ENCODE data around the gene PTGER4.
"Not testable (repeated sequence)": the region's sequence is repeated elsewhere in the genome, so short reads cannot be mapped to it uniquely, and the experiment has no call there.

Gene PTGER4

DNA sequence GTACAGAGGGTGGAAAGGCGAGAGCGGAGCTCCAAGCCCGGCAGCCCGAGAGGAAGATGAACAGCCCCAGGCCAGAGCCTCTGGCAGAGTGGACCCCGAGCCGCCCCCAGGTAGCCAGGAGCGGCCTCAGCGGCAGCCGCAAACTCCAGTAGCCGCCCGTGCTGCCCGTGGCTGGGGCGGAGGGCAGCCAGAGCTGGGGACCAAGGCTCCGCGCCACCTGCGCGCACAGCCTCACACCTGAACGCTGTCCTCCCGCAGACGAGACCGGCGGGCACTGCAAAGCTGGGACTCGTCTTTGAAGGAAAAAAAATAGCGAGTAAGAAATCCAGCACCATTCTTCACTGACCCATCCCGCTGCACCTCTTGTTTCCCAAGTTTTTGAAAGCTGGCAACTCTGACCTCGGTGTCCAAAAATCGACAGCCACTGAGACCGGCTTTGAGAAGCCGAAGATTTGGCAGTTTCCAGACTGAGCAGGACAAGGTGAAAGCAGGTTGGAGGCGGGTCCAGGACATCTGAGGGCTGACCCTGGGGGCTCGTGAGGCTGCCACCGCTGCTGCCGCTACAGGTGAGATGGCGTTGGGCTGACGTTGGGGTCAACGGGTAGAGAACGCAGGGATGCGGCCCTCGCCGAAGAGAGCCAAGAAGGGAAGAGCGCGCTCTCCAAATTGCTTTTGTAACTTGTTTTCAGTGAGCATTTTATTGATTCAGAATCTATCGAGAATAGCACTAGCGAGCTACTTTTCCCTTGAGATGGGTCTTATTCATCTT is at the start of gene PTGER4:
Gene PTGER4, plus strand, starts transcription at position 3 of the 769 bp plus-strand sequence. CDS start 1,079 bp downstream, outside the sequence.
- no peak for DNase-seq (ENCODE audit: low spot score)

DNA sequence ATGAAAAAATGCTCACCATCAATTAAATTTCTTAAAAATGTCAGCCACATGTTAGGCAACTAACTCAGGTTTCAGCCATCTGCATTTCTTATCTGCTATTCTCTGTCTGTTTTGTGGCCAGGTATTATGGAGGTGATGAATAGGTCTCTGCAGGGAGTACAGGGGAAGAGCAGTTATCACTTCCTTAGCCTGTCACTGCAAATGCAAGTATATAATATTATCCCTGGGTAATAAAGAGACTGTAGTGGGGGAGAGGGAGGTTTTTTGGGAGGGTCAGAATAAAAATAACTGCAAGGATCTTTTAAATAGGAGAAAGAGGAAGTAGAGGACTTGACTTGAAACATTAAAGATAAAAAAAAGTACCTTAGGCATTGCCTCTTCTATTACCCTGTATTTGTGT is 49.6 kb upstream of the PTGER4 start:
- DNase-seq (ENCODE audit: low spot score), result no peak

DNA sequence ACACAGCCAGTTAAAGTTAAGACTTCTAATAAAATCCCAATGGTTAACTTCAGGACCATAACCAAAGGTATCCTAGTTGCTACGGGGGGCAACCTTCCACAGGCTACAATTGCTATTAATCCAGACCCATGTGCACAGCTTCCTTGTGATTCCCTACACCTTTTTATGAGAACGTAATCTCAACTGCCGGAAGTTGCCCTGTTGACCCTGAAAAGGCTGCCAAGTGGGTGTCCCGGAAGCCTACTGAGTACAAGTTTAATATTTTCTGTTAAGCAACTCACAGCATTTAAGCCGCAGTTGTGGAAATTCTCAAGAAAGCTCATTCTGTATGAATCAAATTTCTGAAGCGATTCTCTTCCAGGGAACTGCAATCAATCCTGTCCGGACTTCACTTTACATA is 48.5 kb upstream of the PTGER4 start:
- no peak for DNase-seq (ENCODE audit: low spot score)

DNA sequence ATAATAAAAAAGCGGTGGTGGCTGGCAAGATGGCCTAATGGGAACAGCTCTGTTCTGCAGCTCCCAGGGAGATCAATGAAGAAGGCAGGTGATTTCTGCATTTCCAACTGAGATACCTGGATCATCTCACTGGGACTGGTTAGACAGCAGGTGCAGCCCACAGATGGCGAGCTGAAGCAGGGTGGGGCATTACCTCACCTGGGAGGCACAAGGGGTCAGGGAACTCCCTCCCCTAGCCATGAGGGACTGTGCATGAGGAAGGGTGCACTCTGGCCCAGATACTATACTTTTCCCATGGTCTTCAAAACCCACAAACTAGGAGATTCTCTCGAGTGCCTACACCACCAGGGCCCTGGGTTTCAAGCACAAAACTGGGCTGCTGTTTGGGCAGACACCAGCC is 45.6 kb upstream of the PTGER4 start:
- no peak for DNase-seq (ENCODE audit: low spot score)

DNA sequence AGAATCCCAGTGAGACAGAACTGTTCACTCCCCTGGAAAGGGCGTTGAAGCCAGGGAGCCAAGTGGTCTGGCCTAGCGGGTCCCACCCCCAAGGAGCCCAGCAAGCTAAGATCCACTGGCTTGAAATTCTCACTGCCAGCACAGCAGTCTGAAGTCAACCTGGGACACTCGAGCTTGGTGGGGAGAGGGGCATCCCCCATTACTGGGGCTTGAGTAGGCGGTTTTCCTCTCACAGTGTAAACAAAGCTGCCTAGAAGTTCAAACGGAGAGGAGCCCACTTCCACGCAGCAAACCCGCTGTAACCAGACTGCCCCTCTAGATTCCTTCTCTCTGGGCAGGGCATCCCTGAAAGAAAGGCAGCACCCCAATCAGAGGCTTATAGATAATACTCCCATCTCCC is 45.1 kb upstream of the PTGER4 start:
- no peak for DNase-seq (ENCODE audit: low spot score)

DNA sequence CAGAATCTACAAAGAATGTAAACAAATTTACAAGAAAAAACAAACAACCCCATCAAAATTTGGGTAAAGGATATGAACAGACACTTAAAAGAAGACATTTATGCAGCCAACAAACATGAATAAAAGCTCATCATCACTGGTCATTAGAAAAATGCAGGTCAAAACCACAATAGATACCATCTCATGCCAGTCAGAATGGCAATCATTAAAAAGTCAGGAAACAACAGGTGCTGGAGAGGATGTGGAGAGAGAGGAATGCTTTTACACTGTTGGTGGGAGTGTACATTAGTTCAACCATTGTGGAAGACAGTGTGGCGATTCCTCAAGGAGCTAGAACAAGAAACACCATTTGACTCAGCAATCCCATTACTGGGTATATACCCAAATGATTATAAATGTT is 40.2 kb upstream of the PTGER4 start:
- not testable (repeated sequence) for DNase-seq (ENCODE audit: low spot score)

DNA sequence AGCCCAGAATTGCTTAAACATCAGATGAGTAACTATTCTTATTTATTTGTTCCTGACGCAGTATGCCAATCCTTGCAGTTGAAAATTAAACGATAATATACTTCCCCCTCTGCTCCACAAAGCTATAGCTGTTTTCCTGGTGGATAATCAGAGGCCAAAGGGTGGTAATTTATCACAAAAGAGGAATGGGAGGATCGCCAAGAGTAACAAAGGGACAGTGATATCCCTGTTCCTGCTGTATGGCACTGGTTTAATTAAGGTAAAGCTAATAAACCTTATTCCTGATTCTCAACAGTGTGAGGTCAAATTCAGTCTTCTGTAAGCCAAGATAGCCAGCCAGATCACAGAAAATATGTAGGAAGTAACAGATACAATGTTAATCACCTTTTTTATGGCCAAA is 33.4 kb upstream of the PTGER4 start:
- peak; percentile 42 for DNase-seq (ENCODE audit: low spot score)

DNA sequence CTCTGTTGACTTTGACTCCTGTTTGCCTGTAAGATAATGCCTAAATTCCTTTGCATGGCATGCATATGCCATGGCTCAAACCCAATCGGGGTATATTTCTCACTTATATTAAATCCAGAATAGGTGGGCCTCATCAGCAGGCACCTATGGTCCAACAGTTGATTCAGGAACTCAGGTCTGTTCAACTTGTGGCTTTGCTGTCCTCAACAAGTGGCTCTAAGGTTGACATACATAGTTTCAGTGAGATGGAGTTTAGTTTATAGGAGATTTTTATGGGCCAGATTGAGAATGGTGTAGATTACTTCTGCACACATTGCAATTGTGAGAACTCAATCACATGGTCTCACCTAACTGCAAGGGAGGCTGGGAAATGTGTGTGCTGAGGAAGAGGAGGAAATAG is 31.6 kb upstream of the PTGER4 start:
- DNase-seq (ENCODE audit: low spot score), result no peak

DNA sequence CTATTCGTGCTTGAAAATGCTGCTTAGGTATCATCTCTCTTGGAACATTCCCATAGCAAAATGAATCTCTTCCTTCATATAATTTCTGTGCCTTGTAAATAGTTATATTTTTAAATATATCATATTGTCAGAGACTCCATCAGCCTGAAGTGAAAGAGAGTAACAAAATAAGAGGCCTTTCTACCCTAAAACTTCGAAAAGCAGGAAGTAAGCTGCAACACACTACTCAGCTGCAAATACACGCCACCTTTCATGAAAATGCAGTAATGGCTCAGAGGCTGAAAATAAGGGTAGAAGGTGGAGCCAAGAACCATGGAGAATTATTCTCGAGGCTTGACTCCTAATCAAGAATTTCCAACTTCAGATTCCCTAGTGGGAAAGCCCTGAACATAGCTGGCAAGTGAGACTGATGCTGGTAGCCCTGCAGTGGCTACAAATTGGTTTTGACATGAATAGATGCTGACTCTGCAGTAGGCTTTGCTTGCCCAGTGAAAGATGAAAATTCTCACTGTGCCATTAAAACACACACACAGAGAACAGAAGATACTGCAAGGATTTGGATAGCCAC is 30.2 kb upstream of the PTGER4 start:
- DNase-seq (ENCODE audit: low spot score), result no peak

DNA sequence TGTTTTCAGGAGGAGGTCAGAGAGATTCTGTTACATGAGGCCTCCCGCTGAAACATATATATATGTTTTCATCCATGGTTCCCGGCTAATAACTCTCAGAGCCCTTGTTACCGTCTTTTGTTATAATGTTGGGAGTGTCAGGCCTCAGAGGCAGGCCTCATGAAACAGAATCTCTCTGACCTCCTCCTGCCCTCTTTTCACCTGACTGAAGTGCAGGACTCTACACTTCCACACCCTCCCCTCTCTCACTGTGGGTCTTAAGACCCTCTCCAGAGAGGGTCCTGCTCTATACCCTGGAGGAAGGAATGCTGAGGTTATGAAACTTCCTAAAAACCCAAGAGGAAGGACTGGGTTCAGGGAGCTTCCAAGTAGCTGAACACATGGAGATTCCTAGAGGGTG is 28.5 kb upstream of the PTGER4 start:
- no peak for DNase-seq (ENCODE audit: low spot score)

DNA sequence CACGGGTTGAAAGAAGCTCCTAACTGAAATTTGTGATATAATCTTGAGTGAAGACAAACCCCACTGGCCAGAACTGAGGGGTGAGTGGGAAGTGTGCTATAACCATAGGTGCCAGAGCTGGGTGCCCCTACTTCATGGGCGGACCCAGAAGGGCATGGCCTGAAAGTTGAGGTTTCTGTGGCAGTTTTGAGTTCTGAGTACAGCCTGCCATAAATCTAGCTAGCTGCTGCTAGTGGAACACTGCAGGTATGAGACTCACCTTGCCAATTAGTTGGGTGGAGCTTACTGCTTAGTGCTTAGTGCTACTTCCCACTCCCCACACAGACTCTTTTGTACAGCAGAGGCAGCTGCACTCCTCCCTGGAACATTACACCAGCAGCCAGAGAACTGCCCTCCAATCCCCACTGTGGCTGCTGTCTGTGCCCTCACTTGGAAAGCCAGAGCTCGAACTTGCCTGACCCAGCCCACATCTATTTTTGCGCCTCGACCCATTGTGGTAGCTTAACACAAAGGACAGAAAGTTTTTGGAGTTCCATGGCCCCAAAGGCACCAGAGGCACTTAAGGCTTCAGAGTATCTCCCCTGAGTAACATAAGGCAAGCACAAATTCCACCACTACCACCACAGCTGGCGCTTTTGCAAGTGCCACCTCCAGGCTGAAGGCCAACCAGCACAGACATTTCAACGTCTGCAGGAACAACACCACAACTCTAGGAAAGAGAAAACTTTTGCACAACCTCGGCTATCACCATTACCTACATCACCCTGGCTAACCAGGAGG is 27.1 kb upstream of the PTGER4 start:
- DNase-seq (ENCODE audit: low spot score), result no peak

DNA sequence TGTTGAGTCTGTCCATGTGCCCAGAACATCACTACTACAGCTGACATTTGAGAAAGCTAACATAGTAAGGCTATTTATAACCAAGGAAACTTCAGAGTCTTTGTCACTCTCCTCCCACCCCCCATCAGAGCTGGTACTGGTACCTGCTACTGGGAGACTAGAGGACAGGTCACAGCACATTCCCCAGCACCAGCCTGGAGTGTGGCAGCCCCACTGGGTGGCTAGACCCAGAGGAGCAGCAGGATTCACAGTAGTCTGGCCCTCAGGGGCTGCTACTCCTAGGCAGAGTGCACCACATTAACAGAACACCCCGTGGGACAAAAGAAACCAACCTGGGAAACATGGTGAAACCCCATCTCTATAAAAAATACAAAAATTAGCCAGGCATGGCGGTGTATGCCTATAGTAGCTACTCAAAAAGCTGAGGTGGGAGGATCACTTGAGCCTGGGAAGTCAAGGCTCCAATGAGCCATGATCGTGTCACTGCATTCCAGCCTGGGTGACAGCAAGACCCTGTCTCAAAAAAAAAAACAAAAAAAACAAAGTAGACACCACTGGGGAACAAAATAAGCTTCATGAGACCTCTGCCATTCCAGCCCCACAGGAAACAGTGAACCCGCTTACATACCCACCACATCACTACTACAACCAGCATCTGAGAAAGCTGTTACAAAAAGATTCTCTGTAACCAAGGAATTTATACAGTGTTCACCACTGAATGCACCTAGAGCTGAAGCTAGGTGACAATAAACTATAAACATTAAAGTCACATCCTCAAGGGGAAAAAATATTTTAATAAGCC is 26.3 kb upstream of the PTGER4 start:
- DNase-seq (ENCODE audit: low spot score), result no peak

DNA sequence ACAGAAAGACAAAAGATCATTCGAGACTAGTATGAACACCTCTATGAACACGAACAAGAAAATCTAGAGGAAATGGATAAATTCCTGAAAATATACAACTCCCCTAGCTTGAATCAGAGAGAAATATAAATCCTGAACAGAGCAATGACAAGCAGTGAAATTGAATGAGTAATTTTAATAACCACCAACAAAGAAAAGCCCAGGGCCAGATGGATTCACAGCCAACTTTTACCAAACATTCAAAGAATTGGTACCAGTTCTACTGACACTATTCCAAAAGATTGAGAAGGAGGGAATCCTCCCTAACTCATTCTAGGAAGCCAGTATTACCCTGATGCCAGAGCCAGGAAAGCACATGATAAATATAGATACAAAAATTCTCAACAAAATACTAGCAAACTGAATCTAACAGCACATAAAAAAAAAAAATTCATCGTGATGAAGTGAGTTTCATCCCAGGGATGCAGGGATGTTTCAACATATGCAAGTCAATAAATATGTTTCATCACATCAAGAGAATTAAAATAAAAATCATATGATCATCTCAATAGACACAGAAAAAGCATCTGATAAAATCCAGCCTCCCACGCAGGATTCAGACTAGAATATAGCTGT is 25.2 kb upstream of the PTGER4 start:
- no peak for DNase-seq (ENCODE audit: low spot score)

DNA sequence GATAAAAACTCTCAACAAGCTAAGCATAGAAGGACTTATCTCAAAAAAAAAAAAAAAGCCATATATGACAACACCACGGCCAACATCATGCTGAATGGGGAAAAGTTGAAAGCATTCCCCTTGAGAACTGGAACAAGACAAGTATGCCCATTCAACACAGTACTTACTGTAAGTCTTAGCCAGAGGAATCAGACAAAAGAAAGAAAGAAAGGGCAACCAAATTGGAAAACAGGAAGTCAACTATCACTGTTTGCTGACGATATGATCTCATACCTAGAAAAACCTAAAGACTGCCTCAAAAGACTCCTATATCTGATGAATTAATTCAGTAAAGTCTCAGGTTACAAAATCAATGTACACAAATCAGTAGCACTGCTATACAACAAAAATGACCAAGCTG is 24.6 kb upstream of the PTGER4 start:
- no peak for DNase-seq (ENCODE audit: low spot score)

DNA sequence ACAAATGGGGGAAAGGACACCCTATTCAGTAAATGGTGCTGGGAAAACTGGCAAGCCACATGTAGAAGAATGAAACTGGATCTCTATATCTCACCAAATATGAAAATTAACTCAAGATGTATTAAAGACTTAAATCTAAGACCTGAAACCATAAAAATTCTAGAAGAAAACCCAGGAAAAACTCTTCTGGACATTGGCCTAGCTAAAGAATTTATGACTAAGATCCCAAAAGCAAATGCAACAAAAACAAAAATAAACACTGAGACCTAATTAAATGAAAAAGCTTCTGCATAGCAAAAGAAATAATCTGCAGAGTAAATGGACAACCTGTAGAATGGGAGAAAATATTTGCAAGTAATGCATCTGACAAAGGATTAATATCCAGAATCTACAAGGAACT is 23.6 kb upstream of the PTGER4 start:
- not testable (repeated sequence) for DNase-seq (ENCODE audit: low spot score)

DNA sequence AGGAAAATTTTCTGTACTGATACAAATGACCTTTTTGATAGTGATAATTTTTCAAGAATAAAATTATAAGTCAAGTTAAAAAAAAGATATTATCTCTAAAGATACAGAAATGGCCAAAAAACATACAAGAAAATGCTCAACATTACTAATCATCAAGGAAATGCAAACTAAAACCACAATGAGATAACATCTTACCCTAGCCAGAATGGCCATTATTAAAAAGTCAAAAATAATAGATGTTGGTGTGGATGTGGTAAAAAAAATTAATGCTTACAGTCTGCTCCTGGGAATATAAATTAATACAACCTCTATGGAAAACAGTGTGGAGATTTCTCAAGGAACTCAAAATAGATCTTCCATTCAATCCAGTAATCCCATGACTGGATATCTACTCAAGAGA is 22.9 kb upstream of the PTGER4 start:
- no peak for DNase-seq (ENCODE audit: low spot score)

DNA sequence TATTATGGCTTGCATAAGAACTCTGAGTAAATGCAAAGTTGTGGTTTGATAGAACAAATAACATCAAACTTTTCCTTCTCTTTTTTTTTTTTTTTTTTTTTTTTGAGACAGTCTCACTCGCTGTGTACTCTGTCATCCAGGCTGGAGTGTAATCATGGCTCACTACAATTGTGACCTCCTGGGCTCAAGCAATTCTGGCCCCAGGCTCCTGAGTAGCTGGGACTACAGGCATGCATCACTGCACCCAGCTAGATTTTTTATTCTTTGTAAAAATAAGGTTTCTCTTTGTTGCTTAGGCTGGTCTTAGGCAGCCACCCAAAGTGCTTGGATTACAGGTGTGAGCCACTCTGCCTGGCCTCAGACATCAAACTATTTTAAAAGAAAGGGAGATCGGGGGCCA is 19.0 kb upstream of the PTGER4 start:
- no peak for DNase-seq (ENCODE audit: low spot score)

DNA sequence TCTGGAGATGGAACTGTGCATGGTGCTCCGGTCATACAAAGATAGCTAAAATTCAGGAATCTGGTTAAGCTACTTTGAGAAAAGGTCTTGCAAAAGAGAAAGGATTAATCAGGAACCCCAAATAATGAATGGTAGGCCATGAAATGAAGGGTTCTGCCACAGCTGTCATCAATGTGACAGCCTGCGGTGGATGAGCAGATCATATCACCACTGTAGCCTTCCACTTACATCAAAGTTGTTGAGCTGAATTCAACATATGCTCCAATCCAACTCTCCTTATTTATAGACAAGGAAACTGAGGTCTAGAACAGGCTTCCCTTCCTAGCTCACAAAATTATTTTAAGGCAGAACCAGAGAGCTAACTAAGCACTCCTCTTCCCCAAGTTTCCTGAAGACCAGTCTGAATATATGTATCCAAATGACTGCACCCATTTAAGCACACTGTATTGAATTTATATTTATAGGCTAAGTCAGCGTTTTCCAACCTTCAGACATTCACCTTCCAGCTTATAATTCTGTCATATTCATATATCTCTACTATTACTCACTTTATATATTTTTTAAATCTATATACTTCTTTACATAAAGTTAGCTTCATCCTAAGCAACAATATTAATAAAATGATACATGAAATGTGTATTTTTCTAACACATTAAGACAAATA is 13.9 kb upstream of the PTGER4 start:
- no peak for DNase-seq (ENCODE audit: low spot score)

DNA sequence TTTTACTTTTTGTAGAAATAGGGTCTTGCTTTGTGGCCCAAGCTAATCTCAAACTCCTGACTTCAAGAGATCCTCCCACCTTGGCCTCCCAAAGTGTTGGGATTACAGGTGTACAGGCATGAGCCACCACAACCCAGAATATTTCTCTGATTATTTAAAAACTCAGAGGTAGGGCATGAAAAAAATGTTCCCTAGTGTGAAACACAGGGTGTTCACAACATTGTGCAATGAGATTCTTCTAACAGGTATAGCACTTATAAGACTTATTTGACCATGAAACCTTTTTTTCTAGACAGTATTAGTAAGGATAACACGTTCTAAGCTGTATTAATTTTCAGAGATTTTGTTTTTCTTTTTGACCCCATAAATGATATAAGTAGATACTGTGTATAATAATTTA is 13.1 kb upstream of the PTGER4 start:
- no peak for DNase-seq (ENCODE audit: low spot score)

DNA sequence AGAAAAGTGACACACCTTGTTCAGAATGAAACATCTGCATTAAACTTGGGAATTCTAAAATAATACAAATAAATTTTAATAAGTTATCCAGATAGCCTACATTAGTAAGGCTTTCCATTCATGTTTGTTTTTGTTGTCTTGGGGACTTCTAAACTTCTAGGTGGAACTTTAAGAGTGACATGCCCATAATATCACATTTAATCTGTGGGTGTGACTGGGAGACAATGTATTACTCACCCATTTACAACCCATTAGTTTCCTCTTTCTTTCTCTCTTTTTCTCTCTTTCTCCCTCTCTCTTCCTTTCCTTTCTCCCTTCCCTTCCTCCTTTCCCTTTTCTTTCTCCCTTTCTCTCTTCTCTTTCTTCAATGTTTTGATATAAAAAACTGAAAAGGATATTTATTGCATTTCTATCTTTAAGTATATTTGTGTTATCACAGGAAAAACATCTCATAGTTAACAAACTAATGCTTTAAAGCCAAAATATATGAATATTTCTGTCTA is 12.5 kb upstream of the PTGER4 start:
- DNase-seq (ENCODE audit: low spot score), result peak; percentile 41
